Parathyroid adenoma (tissue), 2 donors: ENCODE results near the gene UGDH.
"Not testable (repeated sequence)": the region's sequence is repeated elsewhere in the genome, so short reads cannot be mapped to it uniquely, and the experiment has no call there.

Experiments used
- H2AFZ ChIP-seq: fragments of 300-600 bp; sonication (generic); one replicate; pipeline ENCODE4 v1.7.0; 2017; ENCODE audit warnings: antibody characterized with exemption, mild to moderate bottlenecking
- H3K27ac ChIP-seq: fragments of 300-600 bp; sonication (generic); one replicate; pipeline ENCODE4 v1.7.0; 2017
- H3K27me3 ChIP-seq: fragments of 300-600 bp; sonication (generic); one replicate; pipeline ENCODE4 v1.7.0; 2017; ENCODE audit warnings: low read length; ENCODE audit not compliant: control insufficient read depth, insufficient read depth
- H3K36me3 ChIP-seq: fragments of 300-600 bp; sonication (generic); one replicate; pipeline ENCODE4 v1.7.0; 2017; ENCODE audit warnings: low read length; ENCODE audit not compliant: control insufficient read depth, insufficient read depth
- H3K4me1 ChIP-seq: fragments of 300-600 bp; sonication (generic); one replicate; pipeline ENCODE4 v1.7.0; 2017; ENCODE audit warnings: control low read depth
- H3K4me2 ChIP-seq: fragments of 300-600 bp; sonication (generic); one replicate; pipeline ENCODE4 v1.7.0; 2017; ENCODE audit warnings: low read length
- H3K4me3 ChIP-seq: fragments of 300-600 bp; sonication (generic); one replicate; pipeline ENCODE4 v1.7.0; 2017; ENCODE audit warnings: low read depth, low read length
- H3K79me2 ChIP-seq: fragments of 300-600 bp; sonication (generic); one replicate; pipeline ENCODE4 v1.7.0; 2017; ENCODE audit warnings: control low read depth
- H3K9ac ChIP-seq: fragments of 300-600 bp; sonication (generic); one replicate; pipeline ENCODE4 v1.7.0; 2017; ENCODE audit warnings: mild to moderate bottlenecking
- H3K9me3 ChIP-seq: fragments of 300-600 bp; sonication (generic); one replicate; pipeline ENCODE4 v1.7.0; 2017; ENCODE audit warnings: low read length; ENCODE audit not compliant: control insufficient read depth
- CTCF ChIP-seq: fragments of 300-600 bp; sonication (generic); IDR thresholded peaks from one replicate; pipeline ENCODE4 v1.7.0; 2017; ENCODE audit warnings: antibody characterized with exemption, mild to moderate bottlenecking
- donor health status: primary hyperparathyroidism.

Gene UGDH

GRCh38 chr4:39518484-39518883 lies 8.8 kb downstream of the UGDH start:
- no peaks in the 10 kb centered on the region for H3K36me3 ChIP-seq
- H3K27me3 ChIP-seq, result no peaks in the 10 kb centered on the region
- H3K79me2 ChIP-seq, result no peaks in the 10 kb centered on the region
- H2AFZ ChIP-seq, result no peak overlapping the region
- no peak overlapping the region for H3K4me2 ChIP-seq
- no peak overlapping the region for H3K4me3 ChIP-seq
- H3K9ac ChIP-seq, result no peak overlapping the region
- H3K9me3 ChIP-seq, result no peaks in the 10 kb centered on the region
- no peak for TF ChIP-seq CTCF
- H3K27ac ChIP-seq, result no peak overlapping the region
- H3K4me1 ChIP-seq, result no peaks in the 10 kb centered on the region

- Histone ChIP-seq H3K36me3 (no peaks in the 10 kb centered on the region), H3K4me3 (no peak overlapping the region), H3K9ac (no peak overlapping the region), H3K4me2 (no peak overlapping the region), H3K27ac (no peak overlapping the region), H2AFZ (no peak overlapping the region), H3K79me2 (no peaks in the 10 kb centered on the region), H3K9me3 (no peaks in the 10 kb centered on the region), H3K27me3 (no peaks in the 10 kb centered on the region), H3K4me1 (no peaks in the 10 kb centered on the region)
- TF ChIP-seq CTCF, result no peak
Observed at GRCh38 chr4:39516407-39516966, 10.8 kb downstream of the UGDH start.

GRCh38 chr4:39515669-39516401 lies 11.4 kb downstream of the UGDH start:
- H3K4me2 ChIP-seq, H3K9me3 ChIP-seq, H3K4me1 ChIP-seq, H3K79me2 ChIP-seq, H3K9ac ChIP-seq, H3K36me3 ChIP-seq, H2AFZ ChIP-seq, H3K27me3 ChIP-seq, H3K4me3 ChIP-seq, H3K27ac ChIP-seq: not testable (repeated sequence)

- H3K9me3 ChIP-seq, result no peaks in the 10 kb centered on the region
- H3K27ac ChIP-seq, result no peak overlapping the region
- no peak overlapping the region for H2AFZ ChIP-seq
- TF ChIP-seq CTCF, result no peak
- H3K36me3 ChIP-seq, result no peaks in the 10 kb centered on the region
- no peaks in the 10 kb centered on the region for H3K27me3 ChIP-seq
- H3K79me2 ChIP-seq, result no peaks in the 10 kb centered on the region
- H3K4me3 ChIP-seq, result no peak overlapping the region
- H3K9ac ChIP-seq, result no peak overlapping the region
- H3K4me1 ChIP-seq, result no peaks in the 10 kb centered on the region
- no peak overlapping the region for H3K4me2 ChIP-seq
Observed at GRCh38 chr4:39514888-39515401, 12.3 kb downstream of the UGDH start.

GRCh38 chr4:39514266-39514665 lies 13.0 kb downstream of the UGDH start:
- H3K27ac ChIP-seq, result not testable (repeated sequence)

More at GRCh38 chr4:39514266-39514665, 13.0 kb downstream of the UGDH start:
- not testable (repeated sequence) for H3K79me2 ChIP-seq, H3K4me2 ChIP-seq, H3K4me3 ChIP-seq, H2AFZ ChIP-seq, H3K27me3 ChIP-seq, H3K36me3 ChIP-seq, H3K9ac ChIP-seq, H3K4me1 ChIP-seq, H3K9me3 ChIP-seq
